ENCODE measurements around the gene DRAXIN.

Gene DRAXIN

GRCh38 chr1:11708554-11709350 is 17.2 kb downstream of the DRAXIN start:
- no peak for DNase-seq (ENCODE audit: low read depth)

GRCh38 chr1:11711490-11711889 is 20.0 kb downstream of the DRAXIN start:
- no peak for DNase-seq (ENCODE audit: low read depth)

- no peak for DNase-seq (ENCODE audit: low read depth)
Observed at GRCh38 chr1:11712285-11712684, 20.8 kb downstream of the DRAXIN start.

GRCh38 chr1:11713095-11713494 is 21.6 kb downstream of the DRAXIN start:
- DNase-seq (ENCODE audit: low read depth), result no peak

- no peak for DNase-seq (ENCODE audit: low read depth)
Observed at GRCh38 chr1:11714831-11715575, 23.5 kb downstream of the DRAXIN start.

GRCh38 chr1:11719313-11720032 is 28.0 kb downstream of the DRAXIN start:
- DNase-seq (ENCODE audit: low read depth), result peak; percentile 78

- DNase-seq (ENCODE audit: low read depth), result no peak
Observed at GRCh38 chr1:11720033-11720376, 28.5 kb downstream of the DRAXIN start.

GRCh38 chr1:11720525-11720924 is 29.0 kb downstream of the DRAXIN start:
- DNase-seq (ENCODE audit: low read depth), result no peak

GRCh38 chr1:11721311-11721710 is 29.8 kb downstream of the DRAXIN start:
- no peak for DNase-seq (ENCODE audit: low read depth)

- DNase-seq (ENCODE audit: low read depth), result no peak
Observed at GRCh38 chr1:11722538-11722937, 31.0 kb downstream of the DRAXIN start.

GRCh38 chr1:11725616-11726015 is 34.1 kb downstream of the DRAXIN start:
- no peak for DNase-seq (ENCODE audit: low read depth)

GRCh38 chr1:11727119-11727518 is 35.6 kb downstream of the DRAXIN start:
- no peak for DNase-seq (ENCODE audit: low read depth)

GRCh38 chr1:11728126-11728806 is 36.8 kb downstream of the DRAXIN start:
- no peak for DNase-seq (ENCODE audit: low read depth)

- no peak for DNase-seq (ENCODE audit: low read depth)
Observed at GRCh38 chr1:11729155-11729497, 37.6 kb downstream of the DRAXIN start.

- DNase-seq (ENCODE audit: low read depth), result no peak
Observed at GRCh38 chr1:11729498-11730428, 38.3 kb downstream of the DRAXIN start.

GRCh38 chr1:11730429-11730891 is 39.0 kb downstream of the DRAXIN start:
- DNase-seq (ENCODE audit: low read depth), result peak; percentile 19

GRCh38 chr1:11731691-11732283 is 40.3 kb downstream of the DRAXIN start:
- peak; percentile 7 for DNase-seq (ENCODE audit: low read depth)

GRCh38 chr1:11733306-11733705 is 41.8 kb downstream of the DRAXIN start:
- no peak for DNase-seq (ENCODE audit: low read depth)

- no peak for DNase-seq (ENCODE audit: low read depth)
Observed at GRCh38 chr1:11735531-11735853, 44.0 kb downstream of the DRAXIN start.

- peak; percentile 81 for DNase-seq (ENCODE audit: low read depth)
Observed at GRCh38 chr1:11735854-11736745, 44.6 kb downstream of the DRAXIN start, which contains the start of gene AGTRAP. Gene AGTRAP, plus strand, starts transcription at chr1:11736136. Its CDS starts 73 bp downstream, at chr1:11736209.
